ENCODE data around the gene NELFB. TPM values are rescaled to one million over a fixed set of nuclear protein-coding genes. Genes with fewer than 3 reads are reported as not detected.
"Not testable (repeated sequence)": the region's sequence is repeated elsewhere in the genome, so short reads cannot be mapped to it uniquely, and the experiment has no call there.

NELFB gene
- polyA plus RNA-seq, 1 donor (not counting 4 experiments of a cell fraction or from before 2014, with no cell fraction given) = 25.1 TPM

- peaks cover 8 to 22% of the 10 kb centered on the region in 2 experiments for H3K36me3 ChIP-seq (ENCODE audit: control insufficient read depth in 2 of 2, extremely low read depth in 1 of 2, insufficient read depth in 2 of 2, low read length in 2 of 2)
- FAIRE-seq = no peak
- H3K9me3 ChIP-seq (ENCODE audit: control insufficient read depth, low read depth, low read length) = no peaks in the 10 kb centered on the region
- DNase-seq (ENCODE audit: low read depth, low spot score) = no peak
- no peak for TF ChIP-seq CTCF (optimal IDR thresholded peaks at IDR 0.05 in 1 of 3, IDR thresholded peaks at IDR 0.05 in 1 of 3, conservative IDR thresholded peaks at IDR 0.05 in 1 of 3; ENCODE audit: extremely low read depth in 1 of 3, insufficient read depth in 2 of 3, low read length in 3 of 3)
- no peaks in the 10 kb centered on the region for H4K20me1 ChIP-seq (ENCODE audit: control insufficient read depth, extremely low read depth, insufficient read depth, low read length)
- no peaks in the 10 kb centered on the region for H3K9me1 ChIP-seq (ENCODE audit: control insufficient read depth, extremely low read depth, insufficient read depth, low read length)
- no peaks in the 10 kb centered on the region for H3K27me3 ChIP-seq (ENCODE audit: control insufficient read depth, extremely low read depth, insufficient read depth, low read length)
- peaks cover 26% of the 10 kb centered on the region for H3K79me2 ChIP-seq (ENCODE audit: control insufficient read depth, insufficient read depth, low read length)
- H3K4me1 ChIP-seq (ENCODE audit: control insufficient read depth, extremely low read depth, insufficient read depth, low read length) = peaks cover 15% of the 10 kb centered on the region
- H3K9ac ChIP-seq (ENCODE audit: control insufficient read depth, extremely low read depth, insufficient read depth, low read length) = no peak overlapping the region
- no peak overlapping the region for H3K4me3 ChIP-seq (ENCODE audit: control insufficient read depth in 2 of 3, extremely low read depth in 1 of 3, insufficient read depth in 2 of 3, low read depth in 1 of 3, low read length in 3 of 3)
- H3K4me2 ChIP-seq (ENCODE audit: control insufficient read depth, extremely low read depth, insufficient read depth, low read depth, low read length) = peak overlapping the region; percentile 91
- H3K27ac ChIP-seq (ENCODE audit: control insufficient read depth, insufficient read depth, low read length) = no peak overlapping the region
- no peak overlapping the region for H2AFZ ChIP-seq (ENCODE audit: control insufficient read depth, low read length)
- dilution Hi-C loops (cut with MboI; ENCODE audit: extremely low pct_ligation_motif_present, low sequenced_read_pairs) = no loop called here
These were observed 1.7 kb downstream of the NELFB start for GRCh38 chr9:137256856-137257255.

DNA sequence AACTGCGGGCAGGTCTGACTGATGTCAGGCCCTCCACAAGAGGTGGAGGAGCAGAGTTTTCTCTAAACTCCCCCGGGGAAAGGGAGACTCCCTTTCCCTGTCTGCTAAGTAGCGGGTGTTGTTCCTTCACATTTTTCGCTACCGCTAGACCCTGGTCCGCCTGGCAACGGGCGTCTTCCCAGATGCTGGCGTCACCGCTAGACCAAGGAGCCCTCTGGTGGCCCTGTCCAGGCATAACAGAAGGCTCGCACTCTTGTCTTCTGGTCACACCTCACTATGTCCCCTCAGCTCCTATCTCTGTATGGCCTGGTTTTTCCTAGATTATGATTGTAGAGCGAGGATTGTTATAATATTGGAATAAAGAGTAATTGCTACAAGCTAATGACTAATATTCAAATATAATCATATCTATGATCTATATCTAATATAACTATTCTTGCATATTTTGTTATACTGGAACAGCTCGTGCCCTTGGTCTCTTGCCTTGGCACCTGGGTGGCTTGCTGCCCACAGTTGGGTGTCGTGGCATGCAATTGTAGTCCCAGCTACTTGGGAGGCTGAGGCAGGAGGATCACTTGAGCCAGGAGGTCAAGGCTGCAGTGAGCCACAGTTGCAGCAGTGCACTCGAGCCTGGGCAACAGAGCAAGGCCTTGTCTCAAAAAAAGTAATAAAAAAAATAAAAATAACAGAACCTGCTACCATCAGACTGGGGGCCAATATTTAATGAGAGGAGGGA is 7.2 kb downstream of the NELFB start:
- H3K4me2 ChIP-seq (ENCODE audit: control insufficient read depth, extremely low read depth, insufficient read depth, low read depth, low read length); H3K4me3 ChIP-seq (ENCODE audit: control insufficient read depth in 2 of 3, extremely low read depth in 1 of 3, insufficient read depth in 2 of 3, low read depth in 1 of 3, low read length in 3 of 3); H3K9ac ChIP-seq (ENCODE audit: control insufficient read depth, extremely low read depth, insufficient read depth, low read length); H3K27ac ChIP-seq (ENCODE audit: control insufficient read depth, insufficient read depth, low read length); dilution Hi-C loops (cut with MboI; ENCODE audit: extremely low pct_ligation_motif_present, low sequenced_read_pairs); H3K79me2 ChIP-seq (ENCODE audit: control insufficient read depth, insufficient read depth, low read length); H3K9me3 ChIP-seq (ENCODE audit: control insufficient read depth, low read depth, low read length); H3K4me1 ChIP-seq (ENCODE audit: control insufficient read depth, extremely low read depth, insufficient read depth, low read length); H3K9me1 ChIP-seq (ENCODE audit: control insufficient read depth, extremely low read depth, insufficient read depth, low read length); H3K27me3 ChIP-seq (ENCODE audit: control insufficient read depth, extremely low read depth, insufficient read depth, low read length); DNase-seq (ENCODE audit: low read depth, low spot score); FAIRE-seq; H4K20me1 ChIP-seq (ENCODE audit: control insufficient read depth, extremely low read depth, insufficient read depth, low read length); H2AFZ ChIP-seq (ENCODE audit: control insufficient read depth, low read length): not testable (repeated sequence)
- H3K36me3 ChIP-seq (ENCODE audit: control insufficient read depth in 2 of 2, extremely low read depth in 1 of 2, insufficient read depth in 2 of 2, low read length in 2 of 2) = peaks cover 23 to 32% of the 10 kb centered on the region in 2 experiments
- peak in 1 of 3 experiments; percentile 37 for TF ChIP-seq CTCF (optimal IDR thresholded peaks at IDR 0.05 in 1 of 3, IDR thresholded peaks at IDR 0.05 in 1 of 3, conservative IDR thresholded peaks at IDR 0.05 in 1 of 3; ENCODE audit: extremely low read depth in 1 of 3, insufficient read depth in 2 of 3, low read length in 3 of 3)
